Urinary bladder (tissue), 4 donors: ENCODE measurements around the gene TRPM6. TPM values are rescaled to one million over a fixed set of nuclear protein-coding genes. Genes with fewer than 3 reads are reported as not detected.

ENCODE experiments used
- DNase-seq: peaks from one replicate; pipeline ENCODE4 v3.0.0-alpha.2; 2015; ENCODE audit errors: extremely low spot score
- H3K27ac ChIP-seq: one replicate; pipeline ENCODE4 v1.5.1; 2013; ENCODE audit warnings: low read depth, mild to moderate bottlenecking, moderate library complexity
- H3K36me3 ChIP-seq: one replicate; pipeline ENCODE4 v1.6.1; 2013; ENCODE audit warnings: mild to moderate bottlenecking, moderate library complexity; ENCODE audit not compliant: insufficient read depth
- H3K4me1 ChIP-seq: one replicate; pipeline ENCODE4 v1.6.1; 2013; ENCODE audit warnings: mild to moderate bottlenecking, moderate library complexity; ENCODE audit not compliant: insufficient read depth
- H3K4me3 ChIP-seq: one replicate; pipeline ENCODE4 v1.5.1; 2013; ENCODE audit warnings: low read depth, low read length
- WGBS: extraction: QIAGEN DNeasy Blood & Tissue Kit; methylation state at CpG from one replicate; pipeline ENCODE4 v1.1.7; 2013; 5-methylcytosine and 5-hydroxymethylcytosine counted together
- polyA plus RNA-seq: library from polyadenylated mRNA; stranded (reverse); fragments of 200-250 nt; gene quantifications from one replicate; pipeline ENCODE4 v1.2.3, GENCODE V29; 2013
- total RNA-seq: library from RNA; depleted of rRNA; stranded (reverse); fragments of >200 nt; gene quantifications from one replicate; pipeline ENCODE4 v1.2.3, GENCODE V29; 2014
- donor health status: healthy with polysubstance abuse.
- donor health status: healthy.

Gene TRPM6
- total and polyA plus RNA-seq, 2 donors = 0.24 to 0.63 TPM

GRCh38 chr9:74846766-74847165, 41.0 kb downstream of the TRPM6 start:
- Histone ChIP-seq H3K4me3 (no peak overlapping the region), H3K36me3 (no peaks in the 10 kb centered on the region), H3K4me1 (no peaks in the 10 kb centered on the region), H3K27ac (no peak overlapping the region)
- 52% methylated on average over 6 of the region's 6 CpGs for WGBS
- DNase-seq = no peak

GRCh38 chr9:74838351-74838750, 49.4 kb downstream of the TRPM6 start:
- DNase-seq = no peak
- no peak overlapping the region for H3K27ac ChIP-seq
- 81% methylated on average over 4 of the region's 4 CpGs for WGBS
- H3K4me1 ChIP-seq = no peaks in the 10 kb centered on the region
- H3K4me3 ChIP-seq = no peak overlapping the region
- no peaks in the 10 kb centered on the region for H3K36me3 ChIP-seq

DNA sequence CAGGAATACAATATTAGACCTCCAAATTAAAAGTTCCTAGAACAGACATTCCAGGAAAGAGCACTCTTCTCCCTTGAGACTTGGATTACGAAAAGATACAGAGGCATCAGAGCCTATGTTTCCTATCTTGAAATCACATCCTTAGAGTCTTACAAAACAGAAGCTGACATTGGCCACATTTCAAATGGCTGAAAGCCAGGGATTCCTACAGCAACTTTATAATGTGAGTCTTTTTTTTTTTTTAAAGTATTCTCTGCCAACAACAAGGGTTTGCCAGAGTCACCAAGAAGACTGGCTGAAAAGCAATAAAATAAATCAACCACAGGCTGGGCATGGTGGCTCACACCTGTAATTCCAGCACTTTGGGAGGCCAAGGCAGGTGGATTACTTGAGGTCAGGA, 63.1 kb downstream of the TRPM6 start:
- DNase-seq = peak; percentile 25
- Histone ChIP-seq H3K27ac (no peak overlapping the region), H3K4me1 (no peaks in the 10 kb centered on the region), H3K4me3 (no peak overlapping the region), H3K36me3 (no peaks in the 10 kb centered on the region)
- 30% methylated on average over 1 of the region's 1 CpG for WGBS

DNA sequence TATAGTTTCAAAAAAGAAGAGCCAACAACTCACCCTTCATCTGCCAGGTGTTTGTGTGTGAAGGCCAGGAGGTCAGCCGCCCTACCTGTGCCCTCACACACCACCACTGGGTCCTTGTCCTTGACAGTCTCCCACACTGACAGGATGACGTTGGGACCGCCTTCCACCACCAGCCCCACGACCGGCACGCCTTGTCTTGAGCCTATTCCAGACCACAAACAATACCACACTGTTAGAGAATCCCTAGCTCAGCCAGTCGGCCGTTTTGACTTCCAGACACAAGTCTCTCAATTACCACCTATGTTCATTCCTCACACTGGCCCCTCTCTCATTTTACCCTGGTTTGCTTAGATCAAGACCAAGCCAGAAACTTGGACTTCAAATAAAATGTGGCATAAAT, 66.1 kb downstream of the TRPM6 start:
- 70% methylated on average over 8 of the region's 8 CpGs for WGBS
- Histone ChIP-seq H3K27ac (no peak overlapping the region), H3K4me1 (no peaks in the 10 kb centered on the region), H3K4me3 (no peak overlapping the region), H3K36me3 (no peaks in the 10 kb centered on the region)
- no peak for DNase-seq

GRCh38 chr9:74817816-74818215, 69.9 kb downstream of the TRPM6 start:
- WGBS = 84% methylated on average over 2 of the region's 2 CpGs
- Histone ChIP-seq H3K4me3 (no peak overlapping the region), H3K4me1 (no peaks in the 10 kb centered on the region), H3K27ac (no peak overlapping the region), H3K36me3 (no peaks in the 10 kb centered on the region)
- no peak for DNase-seq

- DNase-seq = no peak
- WGBS = 84% methylated on average over 9 of the region's 9 CpGs
- H3K36me3 ChIP-seq = no peaks in the 10 kb centered on the region
- H3K4me3 ChIP-seq = no peak overlapping the region
- H3K27ac ChIP-seq = no peak overlapping the region
- H3K4me1 ChIP-seq = no peaks in the 10 kb centered on the region
Measured at GRCh38 chr9:74817281-74817810, 70.4 kb downstream of the TRPM6 start.

- WGBS = 83% methylated on average over 2 of the region's 2 CpGs
- no peak for DNase-seq
- Histone ChIP-seq H3K36me3 (no peaks in the 10 kb centered on the region), H3K4me1 (no peaks in the 10 kb centered on the region), H3K27ac (no peak overlapping the region), H3K4me3 (no peak overlapping the region)
Measured at GRCh38 chr9:74810200-74810599, 77.5 kb downstream of the TRPM6 start.

GRCh38 chr9:74804018-74804385, 83.7 kb downstream of the TRPM6 start:
- WGBS = 18% methylated on average over 2 of the region's 2 CpGs
- DNase-seq = no peak
- Histone ChIP-seq H3K27ac (no peak overlapping the region), H3K36me3 (no peaks in the 10 kb centered on the region), H3K4me3 (no peak overlapping the region), H3K4me1 (no peaks in the 10 kb centered on the region)

DNA sequence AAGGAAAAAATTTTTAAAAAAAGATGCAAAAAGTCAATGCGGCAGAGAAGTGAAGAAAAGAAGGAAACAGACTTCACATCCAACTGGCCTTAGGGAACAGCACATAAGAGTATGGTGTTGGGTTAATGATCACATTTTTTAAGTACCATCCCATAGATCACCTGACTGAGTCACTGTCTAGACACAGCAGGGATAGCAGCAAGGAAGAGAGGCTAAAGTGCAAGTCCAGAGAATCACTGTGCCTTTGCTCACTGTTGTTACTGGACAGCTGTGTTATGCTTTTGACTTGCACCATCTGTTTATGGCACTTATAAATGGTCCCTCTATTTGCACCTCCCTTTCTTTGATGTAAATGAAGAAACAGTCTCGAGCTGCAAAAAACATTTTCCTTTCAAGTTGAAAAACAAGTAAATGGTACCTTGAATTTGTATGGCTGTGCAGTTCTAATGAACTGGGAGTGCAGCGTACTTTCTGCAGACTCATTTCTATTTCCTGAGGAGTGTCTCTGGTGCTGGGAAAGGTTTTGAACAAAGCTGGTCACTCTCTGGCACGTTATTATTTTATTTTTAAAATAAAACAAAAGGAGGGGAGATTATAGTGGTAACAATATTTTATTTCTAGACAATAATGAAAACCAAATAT, 84.2 kb downstream of the TRPM6 start:
- no peaks in the 10 kb centered on the region for H3K4me1 ChIP-seq
- no peaks in the 10 kb centered on the region for H3K36me3 ChIP-seq
- DNase-seq = no peak
- H3K27ac ChIP-seq = no peak overlapping the region
- WGBS = 63% methylated on average over 4 of the region's 4 CpGs
- no peak overlapping the region for H3K4me3 ChIP-seq

DNA sequence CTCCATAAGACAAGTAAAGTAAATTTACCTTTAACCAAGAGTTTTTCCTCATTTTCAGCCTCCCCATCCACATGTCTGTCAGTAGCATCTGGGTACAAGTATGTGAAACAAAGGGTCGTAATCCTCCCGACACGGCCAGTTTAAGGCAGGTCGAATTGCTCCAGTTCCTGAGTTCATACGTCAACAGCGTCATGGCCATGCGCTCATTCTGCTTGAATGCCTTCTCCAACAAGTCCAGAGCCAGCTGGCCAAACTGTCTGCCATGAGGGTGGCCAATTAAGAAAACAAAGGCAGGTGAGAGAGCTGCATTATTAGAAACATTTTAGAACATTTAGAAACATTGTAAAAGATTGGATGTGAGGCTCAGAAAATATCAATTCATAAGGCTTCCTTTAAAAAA, 87.5 kb downstream of the TRPM6 start:
- Histone ChIP-seq H3K4me3 (no peak overlapping the region), H3K27ac (no peak overlapping the region), H3K4me1 (no peaks in the 10 kb centered on the region), H3K36me3 (no peaks in the 10 kb centered on the region)
- 72% methylated on average over 7 of the region's 7 CpGs for WGBS
- no peak for DNase-seq

- 30% methylated on average over 1 of the region's 1 CpG for WGBS
- H3K4me3 ChIP-seq = no peak overlapping the region
- no peaks in the 10 kb centered on the region for H3K4me1 ChIP-seq
Measured at GRCh38 chr9:74795803-74796202, 91.9 kb downstream of the TRPM6 start.

GRCh38 chr9:74795081-74795480, 92.6 kb downstream of the TRPM6 start:
- no peak for DNase-seq
- Histone ChIP-seq H3K4me3 (no peak overlapping the region), H3K36me3 (no peaks in the 10 kb centered on the region), H3K4me1 (no peaks in the 10 kb centered on the region), H3K27ac (no peak overlapping the region)
- WGBS = 75% methylated on average over 4 of the region's 4 CpGs

More at GRCh38 chr9:74795803-74796202, 91.9 kb downstream of the TRPM6 start:
- H3K27ac ChIP-seq = no peak overlapping the region
- DNase-seq = no peak
- H3K36me3 ChIP-seq = no peaks in the 10 kb centered on the region

GRCh38 chr9:74784506-74784905, 103.2 kb downstream of the TRPM6 start:
- WGBS = 73% methylated on average over 5 of the region's 5 CpGs
- H3K36me3 ChIP-seq = no peaks in the 10 kb centered on the region
- DNase-seq = no peak
- no peak overlapping the region for H3K27ac ChIP-seq
- no peak overlapping the region for H3K4me3 ChIP-seq
- no peaks in the 10 kb centered on the region for H3K4me1 ChIP-seq

GRCh38 chr9:74783408-74783807, 104.3 kb downstream of the TRPM6 start:
- no peak overlapping the region for H3K4me3 ChIP-seq
- no peaks in the 10 kb centered on the region for H3K36me3 ChIP-seq
- no peak for DNase-seq
- H3K27ac ChIP-seq = no peak overlapping the region
- WGBS = 60% methylated on average over 2 of the region's 2 CpGs
- H3K4me1 ChIP-seq = no peaks in the 10 kb centered on the region
